ENCODE results near the gene FAM222A. TPM values are rescaled to one million over a fixed set of nuclear protein-coding genes. Genes with fewer than 3 reads are reported as not detected.

The FAM222A gene
- total RNA-seq, 1 experiment from 2014 or later, result 3.7 TPM

- H3K9ac ChIP-seq (ENCODE audit: low read length), result no peak overlapping the region
- H4K20me1 ChIP-seq (ENCODE audit: insufficient read depth), result no peaks in the 10 kb centered on the region
- CTCF ChIA-PET, result no interaction called here
- no peak overlapping the region for H3K27ac ChIP-seq (ENCODE audit: low read depth, low read length)
- H3K4me2 ChIP-seq (ENCODE audit: low read length), result no peak overlapping the region
- no peaks in the 10 kb centered on the region for H3K79me2 ChIP-seq (ENCODE audit: insufficient read depth, low read length)
- no peaks in the 10 kb centered on the region for H3K36me3 ChIP-seq (ENCODE audit: control insufficient read depth in 1 of 2, insufficient read depth in 2 of 2, low read length in 2 of 2)
- TF ChIP-seq ATF3 (IDR thresholded peaks at IDR 0.05), result no peak
- POLR2A ChIA-PET, result no interaction called here
- intact Hi-C loops (cut with micrococcal nuclease), result no loop called here
- H3K9me2 ChIP-seq (ENCODE audit: insufficient read depth), result no peaks in the 10 kb centered on the region
- no peak overlapping the region for H3K4me3 ChIP-seq (replicated peaks in 1 of 2; ENCODE audit: low read depth in 1 of 2, low read length in 2 of 2)
- RAD21 ChIA-PET (ENCODE audit: low non-redundant PET in 1 of 2, low total read pairs in 2 of 2, uncharacterized antibody in 2 of 2, unreplicated experiment in 2 of 2), result no interaction called here
- no peak for ATAC-seq
- H2AFZ ChIP-seq (ENCODE audit: low read depth, low read length, poor library complexity, severe bottlenecking), result no peak overlapping the region
- no peaks in the 10 kb centered on the region for H3K4me1 ChIP-seq (ENCODE audit: control insufficient read depth in 1 of 2, insufficient read depth in 2 of 2, low read length in 2 of 2)
- no peaks in the 10 kb centered on the region; a peak in 1 of 4 replicates for H3K9me3 ChIP-seq (ENCODE audit: control insufficient read depth in 1 of 2, insufficient read depth in 1 of 2, low read depth in 1 of 2, low read length in 2 of 2)
- no peak for DNase-seq (ENCODE audit: low read depth, low spot score)
- no TSS peak for BruUV-seq (replicated peaks)
- no peaks in the 10 kb centered on the region for H3K27me3 ChIP-seq (ENCODE audit: insufficient read depth, low read length)
These were observed 69.7 kb downstream of the FAM222A start for GRCh38 chr12:109783135-109783964.

- H4K20me1 ChIP-seq (ENCODE audit: insufficient read depth), result no peaks in the 10 kb centered on the region
- H3K27ac ChIP-seq (ENCODE audit: low read depth, low read length), result no peak overlapping the region
- no peak overlapping the region for H3K4me3 ChIP-seq (replicated peaks in 1 of 2; ENCODE audit: low read depth in 1 of 2, low read length in 2 of 2)
- ATAC-seq (no peak), DNase-seq (ENCODE audit: low read depth, low spot score) (no peak)
- no peaks in the 10 kb centered on the region for H3K9me3 ChIP-seq (ENCODE audit: control insufficient read depth in 1 of 2, insufficient read depth in 1 of 2, low read depth in 1 of 2, low read length in 2 of 2)
- no peaks in the 10 kb centered on the region for H3K36me3 ChIP-seq (ENCODE audit: control insufficient read depth in 1 of 2, insufficient read depth in 2 of 2, low read length in 2 of 2)
- RAD21 ChIA-PET (ENCODE audit: low non-redundant PET in 1 of 2, low total read pairs in 2 of 2, uncharacterized antibody in 2 of 2, unreplicated experiment in 2 of 2), result no interaction called here
- TF ChIP-seq EGR1 (IDR thresholded peaks at IDR 0.05; ENCODE audit: low read depth) (no peak), ZBTB33 (IDR thresholded peaks at IDR 0.05; ENCODE audit: extremely low read depth, insufficient replicate concordance, low read length) (no peak), CTCF (IDR thresholded peaks at IDR 0.05 in 2 of 3, conservative IDR thresholded peaks at IDR 0.05 in 1 of 3; ENCODE audit: borderline replicate concordance in 1 of 3, insufficient read depth in 1 of 3, low read depth in 2 of 3, low read length in 2 of 3) (no peak), CEBPB (IDR thresholded peaks at IDR 0.05; ENCODE audit: low read depth) (no peak), YY1 (IDR thresholded peaks at IDR 0.05; ENCODE audit: extremely low read depth, insufficient replicate concordance, low read depth, low read length) (no peak), MAX (IDR thresholded peaks at IDR 0.05) (no peak), RAD21 (IDR thresholded peaks at IDR 0.05; ENCODE audit: low read depth) (no peak), TCF7L2 (IDR thresholded peaks at IDR 0.05; ENCODE audit: borderline replicate concordance, extremely low read depth, insufficient read depth, insufficient read length) (no peak), FOSL1 (IDR thresholded peaks at IDR 0.05; ENCODE audit: low read depth) (no peak), EZH2phosphoT487 (IDR thresholded peaks at IDR 0.05; ENCODE audit: borderline replicate concordance) (no peak)
- H3K4me2 ChIP-seq (ENCODE audit: low read length), result no peak overlapping the region
- H3K79me2 ChIP-seq (ENCODE audit: insufficient read depth, low read length), result no peaks in the 10 kb centered on the region
- POLR2A ChIA-PET, result no interaction called here
- H3K9ac ChIP-seq (ENCODE audit: low read length), result no peak overlapping the region
- CTCF ChIA-PET, result no interaction called here
- BruUV-seq (replicated peaks), result no TSS peak
- no peak overlapping the region for H2AFZ ChIP-seq (ENCODE audit: low read depth, low read length, poor library complexity, severe bottlenecking)
- H3K9me2 ChIP-seq (ENCODE audit: insufficient read depth), result no peaks in the 10 kb centered on the region
- H3K27me3 ChIP-seq (ENCODE audit: insufficient read depth, low read length), result no peaks in the 10 kb centered on the region
- no peaks in the 10 kb centered on the region for H3K4me1 ChIP-seq (ENCODE audit: control insufficient read depth in 1 of 2, insufficient read depth in 2 of 2, low read length in 2 of 2)
- intact Hi-C loops (cut with micrococcal nuclease), result no loop called here
These were observed 70.3 kb downstream of the FAM222A start for GRCh38 chr12:109783965-109784244.
